Small intestine (tissue), 7 donors: ENCODE measurements around the gene APOL1. TPM values are rescaled to one million over a fixed set of nuclear protein-coding genes. Genes with fewer than 3 reads are reported as not detected.

Source experiments
- DNase-seq, 2 donors: peaks; one replicate each; pipeline versions ENCODE4 v3.0.0 to v3.0.0-alpha.2; 2013
- FAIRE-seq: peaks from 2 replicates; lab custom pipeline; 2012; peaks lifted over from hg19 to GRCh38; lab: Jason Lieb, UNC
- H3K27ac ChIP-seq, 3 donors: one replicate each; pipeline ENCODE4 v1.5.1; 2013; ENCODE audit warnings: low read length in 2 of 3, mild to moderate bottlenecking in 2 of 3, control low read depth in 1 of 3, inconsistent platforms in 1 of 3, low read depth in 1 of 3, moderate library complexity in 1 of 3
- H3K27me3 ChIP-seq, 3 donors: one replicate each; pipeline ENCODE4 v1.6.1; 2013; ENCODE audit warnings: low read length in 3 of 3, inconsistent platforms in 1 of 3; ENCODE audit not compliant: control insufficient read depth in 3 of 3, insufficient read depth in 3 of 3
- H3K36me3 ChIP-seq, 3 donors: one replicate each; pipeline ENCODE4 v1.6.1; 2013; ENCODE audit warnings: low read length in 3 of 3, inconsistent platforms in 1 of 3, low read depth in 1 of 3, mild to moderate bottlenecking in 1 of 3, moderate library complexity in 1 of 3; ENCODE audit not compliant: control insufficient read depth in 3 of 3, insufficient read depth in 2 of 3
- H3K4me1 ChIP-seq, 3 donors: one replicate each; pipeline ENCODE4 v1.6.1; 2013; ENCODE audit warnings: low read length in 2 of 3, inconsistent platforms in 1 of 3, low read depth in 1 of 3, mild to moderate bottlenecking in 1 of 3, moderate library complexity in 1 of 3; ENCODE audit not compliant: control insufficient read depth in 3 of 3, insufficient read depth in 2 of 3
- H3K4me3 ChIP-seq, 3 donors: one replicate each; pipeline ENCODE4 v1.5.1; 2013; ENCODE audit warnings: low read length in 3 of 3, control low read depth in 1 of 3, inconsistent platforms in 1 of 3, low read depth in 1 of 3, mild to moderate bottlenecking in 1 of 3, moderate library complexity in 1 of 3
- H3K9me3 ChIP-seq, 2 donors: one replicate each; pipeline ENCODE4 v1.6.1; 2013; ENCODE audit warnings: low read depth in 1 of 2, low read length in 1 of 2; ENCODE audit not compliant: control insufficient read depth in 2 of 2, insufficient read depth in 1 of 2
- WGBS, 3 donors: extraction: QIAGEN DNeasy Blood & Tissue Kit; methylation state at CpG; one replicate each; pipeline ENCODE4 v1.1.7; 2013; 5-methylcytosine and 5-hydroxymethylcytosine counted together
- polyA plus RNA-seq, 4 donors: library from polyadenylated mRNA; stranded (reverse) in 3 of 4; unstranded in 1 of 4; fragments of 200-250 nt in 3 of 4; fragments of 120-200 nt in 1 of 4; gene quantifications; one replicate each; pipeline versions ENCODE4 v1.2.1 to v1.2.3, GENCODE V29; 2013
- donor health status: healthy with polysubstance abuse.
- donor health status: control.
- donor health status: control.
- donor health status: Bipolar disorder and iron deficiency.
- donor health status: healthy.

Gene APOL1
- polyA plus RNA-seq, 4 donors = 7.7 to 32.2 (median 8.5) TPM

GRCh38 chr22:36303115-36303467 lies 50.2 kb downstream of the APOL1 start:
- DNase-seq (no peak), FAIRE-seq (no peak)
- no peak overlapping the region for H3K4me3 ChIP-seq
- peaks cover 58 to 96% (median 61%) of the 10 kb centered on the region in 3 donors for H3K36me3 ChIP-seq
- H3K27me3 ChIP-seq = no peaks in the 10 kb centered on the region
- H3K27ac ChIP-seq = peak overlapping the region in 2 of 3 donors; percentile 66 to 81
- no peaks in the 10 kb centered on the region for H3K9me3 ChIP-seq
- peaks cover 0 to 15% (median 0%) of the 10 kb centered on the region in 3 donors for H3K4me1 ChIP-seq
- 78 to 86% (median 82%) methylated on average over 9 of the region's 9 CpGs for WGBS, 3 donors

- DNase-seq = peak; percentile 87 to 94
These were observed 50.9 kb downstream of the APOL1 start for GRCh38 chr22:36303874-36304273.

DNA sequence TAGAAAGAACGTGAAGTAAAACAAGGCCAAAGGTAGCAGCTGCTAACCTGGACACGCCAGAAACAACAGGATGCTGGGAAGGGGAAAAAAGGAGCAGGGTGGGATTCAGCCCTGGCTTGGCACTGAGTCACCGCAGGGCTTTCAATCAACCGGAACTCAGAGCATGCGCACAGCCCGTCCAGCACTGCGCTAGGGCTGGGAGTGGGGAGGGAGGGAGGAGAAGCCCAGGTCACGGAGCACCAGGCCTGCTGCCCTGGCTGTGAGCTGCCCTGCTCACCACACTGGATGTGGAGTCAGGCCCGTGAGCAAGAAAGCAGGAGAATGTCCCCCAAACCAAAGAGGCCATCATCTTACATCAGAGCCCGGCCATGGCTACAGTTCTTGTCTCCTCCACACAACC lies 51.5 kb downstream of the APOL1 start:
- Histone ChIP-seq H3K9me3 (no peaks in the 10 kb centered on the region), H3K27me3 (no peaks in the 10 kb centered on the region), H3K4me3 (no peak overlapping the region), H3K36me3 (peaks cover 57 to 96% (median 59%) of the 10 kb centered on the region in 3 donors), H3K27ac (peak overlapping the region; percentile 56 to 81 (median 65)), H3K4me1 (peaks cover 0 to 15% (median 0%) of the 10 kb centered on the region in 3 donors)
- FAIRE-seq (no peak), DNase-seq (no peak)
- 68 to 73% (median 72%) methylated on average over 10 of the region's 10 CpGs for WGBS, 3 donors

More at GRCh38 chr22:36303874-36304273, 50.9 kb downstream of the APOL1 start:
- Histone ChIP-seq H3K36me3 (peaks cover 59 to 96% (median 60%) of the 10 kb centered on the region in 3 donors), H3K27me3 (no peaks in the 10 kb centered on the region), H3K27ac (peak overlapping the region; percentile 56 to 81 (median 65)), H3K4me1 (peaks cover 0 to 15% (median 0%) of the 10 kb centered on the region in 3 donors), H3K9me3 (no peaks in the 10 kb centered on the region), H3K4me3 (no peak overlapping the region)
- FAIRE-seq = no peak
- 17 to 65% (median 30%) methylated on average over 13 of the region's 13 CpGs for WGBS, 3 donors

- DNase-seq (no peak), FAIRE-seq (no peak)
- Histone ChIP-seq H3K27ac (no peak overlapping the region), H3K36me3 (peaks cover 52 to 96% (median 54%) of the 10 kb centered on the region in 3 donors), H3K4me3 (no peak overlapping the region), H3K27me3 (no peaks in the 10 kb centered on the region), H3K4me1 (peaks cover 0 to 15% (median 0%) of the 10 kb centered on the region in 3 donors), H3K9me3 (no peaks in the 10 kb centered on the region)
- WGBS, 3 donors = 90 to 95% (median 93%) methylated on average over 19 of the region's 19 CpGs
These were observed 52.9 kb downstream of the APOL1 start for GRCh38 chr22:36305813-36306212.

- no peak for DNase-seq
- no peak overlapping the region for H3K27ac ChIP-seq
These were observed 53.3 kb downstream of the APOL1 start for GRCh38 chr22:36306227-36306626.

GRCh38 chr22:36308880-36309279 lies 55.9 kb downstream of the APOL1 start:
- no peak overlapping the region for H3K4me3 ChIP-seq
- H3K27me3 ChIP-seq = no peaks in the 10 kb centered on the region
- 84 to 92% (median 88%) methylated on average over 17 of the region's 17 CpGs for WGBS, 3 donors
- DNase-seq (no peak), FAIRE-seq (no peak)
- peaks cover 53 to 99% (median 59%) of the 10 kb centered on the region in 3 donors for H3K36me3 ChIP-seq
- peaks cover 0 to 10% (median 0%) of the 10 kb centered on the region in 3 donors for H3K4me1 ChIP-seq
- H3K27ac ChIP-seq = no peak overlapping the region
- H3K9me3 ChIP-seq = no peaks in the 10 kb centered on the region

More at GRCh38 chr22:36306227-36306626, 53.3 kb downstream of the APOL1 start:
- WGBS, 3 donors = 83 to 89% (median 89%) methylated on average over 18 of the region's 18 CpGs
- Histone ChIP-seq H3K9me3 (no peaks in the 10 kb centered on the region), H3K36me3 (peaks cover 48 to 96% (median 55%) of the 10 kb centered on the region in 3 donors), H3K4me3 (no peak overlapping the region), H3K27me3 (no peaks in the 10 kb centered on the region), H3K4me1 (peaks cover 0 to 15% (median 0%) of the 10 kb centered on the region in 3 donors)
- no peak for FAIRE-seq

DNA sequence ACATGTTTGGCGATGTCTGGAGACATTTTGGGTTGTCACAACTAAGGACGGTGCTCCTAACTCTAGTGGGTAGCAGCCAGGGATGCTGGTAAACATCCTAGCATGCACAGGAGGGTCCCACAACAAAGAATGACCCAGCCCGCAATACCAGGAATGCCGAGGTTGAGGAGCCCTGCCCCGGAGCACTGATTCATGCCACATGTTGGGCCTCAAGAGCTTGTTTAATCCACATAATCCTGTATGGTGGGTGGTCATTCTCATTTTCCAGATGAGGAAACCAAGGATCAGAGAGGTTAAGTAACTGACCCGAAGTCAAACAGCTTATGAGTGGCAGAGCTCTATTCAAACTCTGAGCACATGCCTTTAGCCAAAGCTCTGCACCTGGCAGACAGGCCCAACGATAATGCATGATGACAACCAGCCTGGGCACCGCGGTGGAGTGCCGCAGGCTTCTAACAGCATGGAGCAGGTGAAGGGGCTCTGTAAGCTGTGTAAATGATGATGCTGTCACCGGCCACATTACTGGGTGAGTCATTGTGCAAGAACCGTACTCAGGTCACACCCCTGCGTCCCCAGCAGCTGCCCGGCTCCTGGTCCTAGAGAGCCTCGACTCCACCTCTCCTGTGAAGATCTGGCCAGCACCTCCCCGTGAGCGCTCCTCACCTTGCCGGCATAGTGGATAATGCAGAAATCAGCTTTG lies 58.6 kb downstream of the APOL1 start:
- Histone ChIP-seq H3K4me3 (no peak overlapping the region), H3K4me1 (no peaks in the 10 kb centered on the region), H3K36me3 (peaks cover 46 to 98% (median 51%) of the 10 kb centered on the region in 3 donors), H3K27me3 (no peaks in the 10 kb centered on the region), H3K9me3 (no peaks in the 10 kb centered on the region), H3K27ac (peak overlapping the region in 1 of 3 donors; percentile 24)
- WGBS, 3 donors = 78 to 82% (median 79%) methylated on average over 18 of the region's 18 CpGs
- FAIRE-seq (no peak), DNase-seq (no peak)

DNA sequence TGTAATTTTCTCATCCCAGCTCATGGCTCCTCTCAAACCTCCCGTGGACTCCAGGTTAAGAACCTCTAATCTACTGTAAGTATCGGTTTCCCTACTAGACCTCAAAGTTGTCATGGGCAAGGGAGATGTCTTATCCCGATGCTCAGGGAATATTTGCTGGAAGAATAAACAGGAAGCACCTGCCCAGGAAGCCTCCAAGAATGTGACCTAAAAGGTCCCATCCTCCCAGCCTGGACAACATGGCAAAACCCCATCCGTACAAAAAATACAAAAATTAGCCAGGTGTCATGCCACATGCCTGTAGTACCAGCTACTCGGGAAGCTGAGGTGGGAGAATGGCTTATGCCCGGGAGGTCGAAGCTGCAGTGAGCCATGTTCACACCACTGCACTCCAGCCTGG lies 62.4 kb downstream of the APOL1 start:
- DNase-seq = no peak
- H3K27me3 ChIP-seq = no peaks in the 10 kb centered on the region
- 77 to 90% (median 81%) methylated on average over 7 of the region's 7 CpGs for WGBS, 3 donors
- peaks cover 45 to 95% (median 47%) of the 10 kb centered on the region in 3 donors for H3K36me3 ChIP-seq
- H3K27ac ChIP-seq = no peak overlapping the region
- H3K9me3 ChIP-seq = no peaks in the 10 kb centered on the region
- H3K4me3 ChIP-seq = no peak overlapping the region
- H3K4me1 ChIP-seq = no peaks in the 10 kb centered on the region
- no peak for FAIRE-seq
